Fibroblast of lung (primary cell): Measurements from ENCODE around the gene ITLN2.
"Not testable (repeated sequence)": the region's sequence is repeated elsewhere in the genome, so short reads cannot be mapped to it uniquely, and the experiment has no call there.

Source experiments
- CTCF ChIP-seq, 2 donors: IDR thresholded peaks in 1 of 2; conservative IDR thresholded peaks in 1 of 2; 1 replicate in 1 of 2; 2 replicates in 1 of 2; pipeline ENCODE4 v1.5.1; 2011 to 2012; ENCODE audit warnings: low read length in 2 of 2, control low read depth in 1 of 2, inconsistent platforms in 1 of 2, low read depth in 1 of 2, mild to moderate bottlenecking in 1 of 2
- EZH2 ChIP-seq: IDR thresholded peaks from 2 replicates; pipeline ENCODE4 v1.5.1; 2012; ENCODE audit warnings: low read length, control low read depth, mild to moderate bottlenecking; ENCODE audit errors: missing control alignments

- TF ChIP-seq CTCF (conservative IDR thresholded peaks at IDR 0.05 in 1 of 2, IDR thresholded peaks at IDR 0.05 in 1 of 2; ENCODE audit: low read depth in 1 of 2, low read length in 2 of 2); EZH2: not testable (repeated sequence)
Measured at GRCh38 chr1:160949216-160949880, 5.3 kb downstream of the ITLN2 start.
